ENCODE measurements around the gene AP1B1.
"Not testable (repeated sequence)": the region's sequence is repeated elsewhere in the genome, so short reads cannot be mapped to it uniquely, and the experiment has no call there.

AP1B1 gene

GRCh38 chr22:29348956-29349355 is 39.4 kb downstream of the AP1B1 start:
- no peak for DNase-seq (ENCODE audit: low spot score)

GRCh38 chr22:29348041-29348440 is 40.3 kb downstream of the AP1B1 start:
- DNase-seq (ENCODE audit: low spot score) = no peak

- DNase-seq (ENCODE audit: low spot score) = no peak
Observed at GRCh38 chr22:29346659-29347058, 41.7 kb downstream of the AP1B1 start.

- DNase-seq (ENCODE audit: low spot score) = no peak
Observed at GRCh38 chr22:29345932-29346331, 42.4 kb downstream of the AP1B1 start.

- not testable (repeated sequence) for DNase-seq (ENCODE audit: low spot score)
Observed at GRCh38 chr22:29344889-29345288, 43.5 kb downstream of the AP1B1 start.

- DNase-seq (ENCODE audit: low spot score) = peak; percentile 86
Observed at GRCh38 chr22:29344137-29344536, 44.2 kb downstream of the AP1B1 start.

- DNase-seq (ENCODE audit: low spot score) = peak; percentile 86
Observed at GRCh38 chr22:29343313-29343805, 45.0 kb downstream of the AP1B1 start.

GRCh38 chr22:29342577-29343312 is 45.6 kb downstream of the AP1B1 start:
- no peak for DNase-seq (ENCODE audit: low spot score)

- no peak for DNase-seq (ENCODE audit: low spot score)
Observed at GRCh38 chr22:29342177-29342576, 46.2 kb downstream of the AP1B1 start.

- DNase-seq (ENCODE audit: low spot score) = no peak
Observed at GRCh38 chr22:29341849-29342127, 46.6 kb downstream of the AP1B1 start.

- DNase-seq (ENCODE audit: low spot score) = no peak
Observed at GRCh38 chr22:29341056-29341848, 47.1 kb downstream of the AP1B1 start.

- DNase-seq (ENCODE audit: low spot score) = no peak
Observed at GRCh38 chr22:29340566-29340965, 47.8 kb downstream of the AP1B1 start.

- no peak for DNase-seq (ENCODE audit: low spot score)
Observed at GRCh38 chr22:29339381-29340235, 48.8 kb downstream of the AP1B1 start.

- DNase-seq (ENCODE audit: low spot score) = no peak
Observed at GRCh38 chr22:29338398-29338797, 50.0 kb downstream of the AP1B1 start.

- no peak for DNase-seq (ENCODE audit: low spot score)
Observed at GRCh38 chr22:29337631-29338284, 50.6 kb downstream of the AP1B1 start.

- DNase-seq (ENCODE audit: low spot score) = no peak
Observed at GRCh38 chr22:29336751-29337490, 51.4 kb downstream of the AP1B1 start.

GRCh38 chr22:29335656-29336055 is 52.7 kb downstream of the AP1B1 start:
- no peak for DNase-seq (ENCODE audit: low spot score)

GRCh38 chr22:29334696-29335344 is 53.5 kb downstream of the AP1B1 start:
- no peak for DNase-seq (ENCODE audit: low spot score)

GRCh38 chr22:29334148-29334547 is 54.2 kb downstream of the AP1B1 start:
- DNase-seq (ENCODE audit: low spot score) = no peak

GRCh38 chr22:29332886-29333496 is 55.4 kb downstream of the AP1B1 start:
- DNase-seq (ENCODE audit: low spot score) = no peak

All from AG20443 (cell line).